Neural cell (in vitro differentiated cells): ENCODE data around the gene RERE. TPM values are rescaled to one million over a fixed set of nuclear protein-coding genes. Genes with fewer than 3 reads are reported as not detected.

Experiments used
- H2AFZ ChIP-seq: fragments of 200-600, 300-800 bp; sonication (generic), shearing (Covaris generic); 2 replicates; pipeline ENCODE4 v1.6.0; 2014; ENCODE audit warnings: low read depth, mild to moderate bottlenecking, antibody characterized with exemption, low read length, moderate library complexity
- H3F3A ChIP-seq: fragments of 200-600 bp; shearing (Covaris generic); 2 replicates; pipeline ENCODE4 v1.6.1; 2016; ENCODE audit warnings: mild to moderate bottlenecking, moderate library complexity, mixed read lengths, antibody characterized with exemption, low read length; ENCODE audit not compliant: insufficient read depth, poor library complexity, severe bottlenecking
- H3K27ac ChIP-seq: fragments of 200-600, 300-800 bp; sonication (generic), shearing (Covaris generic); 2 replicates; pipeline ENCODE4 v1.5.1; 2014; ENCODE audit warnings: mild to moderate bottlenecking, low read length, moderate library complexity
- H3K27me3 ChIP-seq: fragments of 300-800, 200-600 bp; sonication (generic), shearing (Covaris generic); 2 replicates; pipeline ENCODE4 v1.6.0; 2014; ENCODE audit warnings: mild to moderate bottlenecking, low read depth, low read length, moderate library complexity; ENCODE audit not compliant: insufficient read depth
- H3K36me3 ChIP-seq: fragments of 300-800, 200-600 bp; sonication (generic), shearing (Covaris generic); 2 replicates; pipeline ENCODE4 v1.5.1; 2014; ENCODE audit warnings: mild to moderate bottlenecking, antibody characterized with exemption, low read length, moderate library complexity; ENCODE audit not compliant: insufficient read depth
- H3K4me2 ChIP-seq: fragments of 300-800, 200-600 bp; sonication (generic), shearing (Covaris generic); 2 replicates; pipeline ENCODE4 v1.6.0; 2014; ENCODE audit warnings: mild to moderate bottlenecking, low read length
- H3K4me3 ChIP-seq: fragments of 300-800, 200-600 bp; sonication (generic), shearing (Covaris generic); 2 replicates; pipeline ENCODE4 v1.5.1; 2014; ENCODE audit warnings: mild to moderate bottlenecking, low read length, moderate library complexity
- H3K79me2 ChIP-seq: fragments of 200-600 bp; shearing (Covaris generic); replicated peaks from 2 replicates; pipeline ENCODE4 v1.6.0; 2014; ENCODE audit warnings: mild to moderate bottlenecking, low read length, moderate library complexity; ENCODE audit not compliant: insufficient read depth
- H3K9ac ChIP-seq: fragments of 300-800, 200-600 bp; sonication (generic), shearing (Covaris generic); 2 replicates; pipeline ENCODE4 v1.6.1; 2016; ENCODE audit warnings: mild to moderate bottlenecking, low read length, mixed read lengths
- H3K9me2 ChIP-seq: fragments of 200-600 bp; shearing (Covaris generic); 2 replicates; pipeline ENCODE4 v1.6.1; 2016; ENCODE audit warnings: mild to moderate bottlenecking, low read length, mixed read lengths; ENCODE audit not compliant: insufficient read depth
- H3K9me3 ChIP-seq: fragments of 200-600, 300-800 bp; sonication (generic), shearing (Covaris generic); 2 replicates; pipeline ENCODE4 v1.6.1; 2016; ENCODE audit warnings: mild to moderate bottlenecking, mixed run types, low read length, moderate library complexity, mixed read lengths
- H4K20me1 ChIP-seq: fragments of 200-600 bp; shearing (Covaris generic); 2 replicates; pipeline ENCODE4 v1.6.1; 2016; ENCODE audit warnings: mild to moderate bottlenecking, mixed run types; ENCODE audit not compliant: insufficient read depth
- EP300 ChIP-seq: fragments of 450-650 bp; conservative IDR thresholded peaks from 2 replicates; pipeline ENCODE4 v1.6.1; 2014; ENCODE audit warnings: antibody characterized with exemption, mild to moderate bottlenecking, moderate library complexity; ENCODE audit not compliant: poor library complexity, severe bottlenecking
- EZH2 ChIP-seq: fragments of 200-600, 300-800 bp; shearing (Covaris generic), sonication (generic); IDR thresholded peaks from 2 replicates; pipeline ENCODE4 v1.6.1; 2014; ENCODE audit warnings: antibody characterized with exemption, low read length, borderline replicate concordance, mild to moderate bottlenecking; ENCODE audit not compliant: insufficient read depth, poor library complexity, severe bottlenecking
- MXI1 ChIP-seq: fragments of 450-650 bp; conservative IDR thresholded peaks from 2 replicates; pipeline ENCODE4 v1.6.1; 2014; ENCODE audit warnings: antibody characterized with exemption, mild to moderate bottlenecking; ENCODE audit not compliant: poor library complexity, severe bottlenecking
- POLR2AphosphoS5 ChIP-seq: IDR thresholded peaks from 2 replicates; pipeline ENCODE4 v1.6.1; 2012
- RAD21 ChIP-seq: fragments of 450-650 bp; conservative IDR thresholded peaks from 2 replicates; pipeline ENCODE4 v1.6.1; 2014; ENCODE audit warnings: antibody characterized with exemption, mild to moderate bottlenecking, moderate library complexity
- SMC3 ChIP-seq: fragments of 450-650 bp; conservative IDR thresholded peaks from 2 replicates; pipeline ENCODE4 v1.6.1; 2014; ENCODE audit warnings: antibody characterized with exemption, mild to moderate bottlenecking, moderate library complexity; ENCODE audit not compliant: poor library complexity
- TAF1 ChIP-seq: IDR thresholded peaks from 2 replicates; pipeline ENCODE4 v1.6.1; 2012; ENCODE audit warnings: low read depth
- polyA plus RNA-seq: library from polyadenylated mRNA; depleted of rRNA; stranded (reverse); fragments of >200 nt; gene quantifications from 2 replicates; pipeline ENCODE4 v1.2.3, GENCODE V29; 2014
- TF ChIP-seq, protein P1 (sequence below): fragments of 450-650 bp; IDR thresholded peaks from 2 replicates; pipeline ENCODE4 v1.5.1; 2014; ENCODE audit warnings: antibody characterized with exemption, mild to moderate bottlenecking, moderate library complexity; ENCODE audit not compliant: poor library complexity, severe bottlenecking
- TF ChIP-seq, protein P2 (sequence below): IDR thresholded peaks from 2 replicates; pipeline ENCODE4 v1.6.1; 2012; ENCODE audit warnings: borderline replicate concordance

Gene RERE
- polyA plus RNA-seq, 1 donor from 2014 or later, result 21.0 TPM

DNA sequence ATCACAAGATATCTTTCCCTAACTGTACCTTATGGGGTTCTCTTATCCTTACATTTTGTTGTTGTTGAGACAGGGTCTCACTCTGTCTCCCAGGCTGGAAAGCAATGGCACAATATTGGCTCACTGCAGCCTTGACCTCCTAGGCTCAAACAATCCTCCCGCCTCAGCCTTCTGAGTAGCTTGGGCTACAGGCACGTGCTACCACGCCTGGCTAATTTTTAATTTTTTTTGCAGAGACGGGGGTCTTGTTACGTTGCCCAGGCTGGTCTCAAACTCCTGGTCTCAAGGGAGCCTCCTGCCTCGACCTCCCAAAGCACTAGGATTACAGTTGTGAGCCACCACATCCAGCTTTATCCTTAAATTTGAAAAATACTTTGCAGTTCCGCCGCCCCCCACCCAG is 10.4 kb downstream of the RERE start:
- Histone ChIP-seq H3K27me3 (no peaks in the 10 kb centered on the region), H3K9me3 (no peaks in the 10 kb centered on the region), H3K27ac (no peak overlapping the region), H3F3A (no peaks in the 10 kb centered on the region), H3K9me2 (no peaks in the 10 kb centered on the region), H3K36me3 (no peaks in the 10 kb centered on the region), H3K4me2 (no peak overlapping the region), H3K9ac (no peak overlapping the region), H3K4me3 (no peak overlapping the region), H2AFZ (no peak overlapping the region), H3K79me2 (peaks cover 93% of the 10 kb centered on the region), H4K20me1 (peaks cover 14% of the 10 kb centered on the region)
- no peak for TF ChIP-seq EZH2
- no peak for TF ChIP-seq MXI1

GRCh38 chr1:8800416-8800815 is 17.0 kb downstream of the RERE start:
- H3K9me3 ChIP-seq, result no peaks in the 10 kb centered on the region
- H3K9me2 ChIP-seq, result no peaks in the 10 kb centered on the region
- no peak overlapping the region for H3K9ac ChIP-seq
- no peak overlapping the region for H3K27ac ChIP-seq
- no peak overlapping the region for H2AFZ ChIP-seq
- TF ChIP-seq TAF1 (no peak), RAD21 (no peak), EP300 (no peak), SMC3 (no peak), MXI1 (no peak), EZH2 (no peak), POLR2AphosphoS5 (no peak)
- TF ChIP-seq, protein P1, sequence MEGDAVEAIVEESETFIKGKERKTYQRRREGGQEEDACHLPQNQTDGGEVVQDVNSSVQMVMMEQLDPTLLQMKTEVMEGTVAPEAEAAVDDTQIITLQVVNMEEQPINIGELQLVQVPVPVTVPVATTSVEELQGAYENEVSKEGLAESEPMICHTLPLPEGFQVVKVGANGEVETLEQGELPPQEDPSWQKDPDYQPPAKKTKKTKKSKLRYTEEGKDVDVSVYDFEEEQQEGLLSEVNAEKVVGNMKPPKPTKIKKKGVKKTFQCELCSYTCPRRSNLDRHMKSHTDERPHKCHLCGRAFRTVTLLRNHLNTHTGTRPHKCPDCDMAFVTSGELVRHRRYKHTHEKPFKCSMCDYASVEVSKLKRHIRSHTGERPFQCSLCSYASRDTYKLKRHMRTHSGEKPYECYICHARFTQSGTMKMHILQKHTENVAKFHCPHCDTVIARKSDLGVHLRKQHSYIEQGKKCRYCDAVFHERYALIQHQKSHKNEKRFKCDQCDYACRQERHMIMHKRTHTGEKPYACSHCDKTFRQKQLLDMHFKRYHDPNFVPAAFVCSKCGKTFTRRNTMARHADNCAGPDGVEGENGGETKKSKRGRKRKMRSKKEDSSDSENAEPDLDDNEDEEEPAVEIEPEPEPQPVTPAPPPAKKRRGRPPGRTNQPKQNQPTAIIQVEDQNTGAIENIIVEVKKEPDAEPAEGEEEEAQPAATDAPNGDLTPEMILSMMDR, result no peak
- TF ChIP-seq, protein P2, sequence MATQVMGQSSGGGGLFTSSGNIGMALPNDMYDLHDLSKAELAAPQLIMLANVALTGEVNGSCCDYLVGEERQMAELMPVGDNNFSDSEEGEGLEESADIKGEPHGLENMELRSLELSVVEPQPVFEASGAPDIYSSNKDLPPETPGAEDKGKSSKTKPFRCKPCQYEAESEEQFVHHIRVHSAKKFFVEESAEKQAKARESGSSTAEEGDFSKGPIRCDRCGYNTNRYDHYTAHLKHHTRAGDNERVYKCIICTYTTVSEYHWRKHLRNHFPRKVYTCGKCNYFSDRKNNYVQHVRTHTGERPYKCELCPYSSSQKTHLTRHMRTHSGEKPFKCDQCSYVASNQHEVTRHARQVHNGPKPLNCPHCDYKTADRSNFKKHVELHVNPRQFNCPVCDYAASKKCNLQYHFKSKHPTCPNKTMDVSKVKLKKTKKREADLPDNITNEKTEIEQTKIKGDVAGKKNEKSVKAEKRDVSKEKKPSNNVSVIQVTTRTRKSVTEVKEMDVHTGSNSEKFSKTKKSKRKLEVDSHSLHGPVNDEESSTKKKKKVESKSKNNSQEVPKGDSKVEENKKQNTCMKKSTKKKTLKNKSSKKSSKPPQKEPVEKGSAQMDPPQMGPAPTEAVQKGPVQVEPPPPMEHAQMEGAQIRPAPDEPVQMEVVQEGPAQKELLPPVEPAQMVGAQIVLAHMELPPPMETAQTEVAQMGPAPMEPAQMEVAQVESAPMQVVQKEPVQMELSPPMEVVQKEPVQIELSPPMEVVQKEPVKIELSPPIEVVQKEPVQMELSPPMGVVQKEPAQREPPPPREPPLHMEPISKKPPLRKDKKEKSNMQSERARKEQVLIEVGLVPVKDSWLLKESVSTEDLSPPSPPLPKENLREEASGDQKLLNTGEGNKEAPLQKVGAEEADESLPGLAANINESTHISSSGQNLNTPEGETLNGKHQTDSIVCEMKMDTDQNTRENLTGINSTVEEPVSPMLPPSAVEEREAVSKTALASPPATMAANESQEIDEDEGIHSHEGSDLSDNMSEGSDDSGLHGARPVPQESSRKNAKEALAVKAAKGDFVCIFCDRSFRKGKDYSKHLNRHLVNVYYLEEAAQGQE, result no peak
- no peaks in the 10 kb centered on the region for H3F3A ChIP-seq
- no peaks in the 10 kb centered on the region for H3K36me3 ChIP-seq
- H3K27me3 ChIP-seq, result no peaks in the 10 kb centered on the region
- H4K20me1 ChIP-seq, result peaks cover 7% of the 10 kb centered on the region
- H3K4me3 ChIP-seq, result no peak overlapping the region
- peaks cover 89% of the 10 kb centered on the region for H3K79me2 ChIP-seq
- no peak overlapping the region for H3K4me2 ChIP-seq

DNA sequence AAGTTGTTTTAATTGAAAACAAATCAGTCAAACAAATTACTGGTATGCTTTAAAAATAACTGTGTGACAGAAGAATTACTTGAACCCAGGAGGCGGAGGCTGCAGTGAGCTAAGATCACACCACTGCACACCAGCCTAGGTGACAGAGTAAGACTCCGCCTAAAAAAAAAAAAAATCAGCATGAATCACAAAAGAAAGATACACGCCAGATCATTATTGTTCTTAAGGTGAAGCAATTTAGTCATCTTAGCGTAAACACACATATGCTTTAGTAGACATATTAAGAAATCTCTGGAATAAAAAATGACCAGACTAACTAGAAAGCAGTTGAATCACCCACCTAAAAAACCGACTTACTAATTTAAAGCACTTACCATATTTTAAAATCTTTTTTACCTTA is 20.2 kb downstream of the RERE start:
- Histone ChIP-seq H3K4me2 (no peak overlapping the region), H3K27me3 (no peaks in the 10 kb centered on the region), H3K9me2 (no peaks in the 10 kb centered on the region), H4K20me1 (peaks cover 3% of the 10 kb centered on the region), H3K4me3 (no peak overlapping the region), H3K9me3 (no peaks in the 10 kb centered on the region), H3K27ac (no peak overlapping the region), H3F3A (no peaks in the 10 kb centered on the region), H3K79me2 (peaks cover 86% of the 10 kb centered on the region), H2AFZ (no peak overlapping the region), H3K36me3 (no peaks in the 10 kb centered on the region), H3K9ac (no peak overlapping the region)
- TF ChIP-seq EP300 (no peak), POLR2AphosphoS5 (no peak), TAF1 (no peak), SMC3 (no peak), EZH2 (no peak), RAD21 (no peak), MXI1 (no peak)
- TF ChIP-seq, protein P2, result no peak
- TF ChIP-seq, protein P1, result no peak
